Measurements from ENCODE around the gene FHIT. TPM values are rescaled to one million over a fixed set of nuclear protein-coding genes. Genes with fewer than 3 reads are reported as not detected.
"Not testable (repeated sequence)": the region's sequence is repeated elsewhere in the genome, so short reads cannot be mapped to it uniquely, and the experiment has no call there.

Gene FHIT
- total RNA-seq, 1 donor from 2014 or later, result 7.9 TPM

- peak; percentile 20 for DNase-seq (ENCODE audit: low spot score)
Observed at GRCh38 chr3:60992395-60992794, 258.9 kb downstream of the FHIT start.

- DNase-seq (ENCODE audit: low spot score), result no peak
Observed at GRCh38 chr3:60990442-60990730, 260.9 kb downstream of the FHIT start.

- no peak for DNase-seq (ENCODE audit: low spot score)
Observed at GRCh38 chr3:60989626-60990441, 261.4 kb downstream of the FHIT start.

- DNase-seq (ENCODE audit: low spot score), result not testable (repeated sequence)
Observed at GRCh38 chr3:60987191-60987590, 264.1 kb downstream of the FHIT start.

GRCh38 chr3:60986552-60986951 lies 264.7 kb downstream of the FHIT start:
- no peak for DNase-seq (ENCODE audit: low spot score)

GRCh38 chr3:60983906-60984305 lies 267.3 kb downstream of the FHIT start:
- DNase-seq (ENCODE audit: low spot score), result no peak

GRCh38 chr3:60980342-60980692 lies 270.9 kb downstream of the FHIT start:
- no peak for DNase-seq (ENCODE audit: low spot score)

- peak; percentile 63 for DNase-seq (ENCODE audit: low spot score)
Observed at GRCh38 chr3:60979461-60980341, 271.6 kb downstream of the FHIT start.

- DNase-seq (ENCODE audit: low spot score), result no peak
Observed at GRCh38 chr3:60973321-60973720, 277.9 kb downstream of the FHIT start.

GRCh38 chr3:60972599-60972998 lies 278.7 kb downstream of the FHIT start:
- no peak for DNase-seq (ENCODE audit: low spot score)

- no peak for DNase-seq (ENCODE audit: low spot score)
Observed at GRCh38 chr3:60970850-60971249, 280.4 kb downstream of the FHIT start.

- no peak for DNase-seq (ENCODE audit: low spot score)
Observed at GRCh38 chr3:60967141-60967540, 284.1 kb downstream of the FHIT start.

GRCh38 chr3:60957541-60957940 lies 293.7 kb downstream of the FHIT start:
- DNase-seq (ENCODE audit: low spot score), result no peak

GRCh38 chr3:60956729-60957128 lies 294.5 kb downstream of the FHIT start:
- no peak for DNase-seq (ENCODE audit: low spot score)

GRCh38 chr3:60955034-60955433 lies 296.2 kb downstream of the FHIT start:
- no peak for DNase-seq (ENCODE audit: low spot score)

- DNase-seq (ENCODE audit: low spot score), result peak; percentile 49
Observed at GRCh38 chr3:60954048-60954447, 297.2 kb downstream of the FHIT start.

- peak; percentile 26 for DNase-seq (ENCODE audit: low spot score)
Observed at GRCh38 chr3:60953351-60953750, 297.9 kb downstream of the FHIT start.

GRCh38 chr3:60952055-60952454 lies 299.2 kb downstream of the FHIT start:
- no peak for DNase-seq (ENCODE audit: low spot score)

- no peak for DNase-seq (ENCODE audit: low spot score)
Observed at GRCh38 chr3:60949146-60949545, 302.1 kb downstream of the FHIT start.

- peak; percentile 18 for DNase-seq (ENCODE audit: low spot score)
Observed at GRCh38 chr3:60948488-60948887, 302.8 kb downstream of the FHIT start.

- no peak for DNase-seq (ENCODE audit: low spot score)
Observed at GRCh38 chr3:60935709-60936108, 315.5 kb downstream of the FHIT start.

- no peak for DNase-seq (ENCODE audit: low spot score)
Observed at GRCh38 chr3:60933824-60934223, 317.4 kb downstream of the FHIT start.

GRCh38 chr3:60932643-60933042 lies 318.6 kb downstream of the FHIT start:
- DNase-seq (ENCODE audit: low spot score), result no peak

Data from umbilical cord (tissue), 2 donors.